AML-193 (cell line): Measurements from ENCODE around the gene PBX4.
"Not testable (repeated sequence)": the region's sequence is repeated elsewhere in the genome, so short reads cannot be mapped to it uniquely, and the experiment has no call there.

Source experiments
- DNase-seq, 2 experiments: peaks; one replicate each; lab custom pipeline; 2025; lab: John Stamatoyannopoulos, UW

PBX4 gene

DNA sequence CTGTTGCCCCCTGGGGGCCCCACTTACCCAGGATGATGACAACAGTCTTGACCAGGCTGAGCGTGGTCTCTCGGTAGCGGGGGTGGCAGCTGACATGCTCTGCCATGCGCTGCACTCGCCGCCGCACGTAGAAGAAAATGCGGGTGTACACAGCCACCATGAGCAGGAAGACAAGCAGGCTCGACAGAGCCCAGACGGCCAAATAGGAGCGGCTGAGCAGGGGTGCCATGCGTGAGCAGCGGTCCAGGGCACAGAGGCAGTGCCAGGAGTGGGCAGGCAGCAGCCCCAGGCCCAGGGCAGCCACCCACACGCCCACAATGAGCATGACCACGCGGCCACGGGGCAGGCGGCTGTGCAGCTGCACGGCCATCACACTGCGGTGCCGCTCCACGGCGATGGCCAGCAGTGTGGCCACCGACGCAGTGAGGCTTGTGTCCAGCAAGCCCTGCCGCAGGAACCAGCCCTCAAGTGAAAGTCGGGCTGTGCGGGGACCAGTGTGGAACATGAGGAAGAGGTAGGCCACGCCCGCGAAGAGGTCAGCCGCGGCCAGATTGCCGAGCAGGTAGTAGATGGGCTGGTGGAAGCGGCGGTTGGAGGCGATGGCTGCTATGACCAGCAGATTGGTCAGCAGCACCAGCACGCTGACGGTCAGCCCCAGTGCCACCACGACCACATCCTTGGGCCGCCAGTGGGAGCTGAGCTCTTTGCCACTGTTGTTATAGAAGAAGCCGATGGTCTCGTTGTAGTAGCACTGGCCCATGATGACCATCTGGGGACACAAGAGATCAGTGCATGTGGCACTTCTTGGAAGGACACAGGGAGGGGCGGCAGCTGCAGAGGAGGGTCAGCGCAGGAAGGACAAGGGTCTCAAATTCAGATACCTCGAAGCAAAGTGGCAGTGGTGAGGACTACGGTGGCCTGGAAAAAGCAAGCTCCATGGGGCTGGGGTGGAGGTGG, 8.3 kb upstream of the PBX4 start:
- no peak for DNase-seq

DNA sequence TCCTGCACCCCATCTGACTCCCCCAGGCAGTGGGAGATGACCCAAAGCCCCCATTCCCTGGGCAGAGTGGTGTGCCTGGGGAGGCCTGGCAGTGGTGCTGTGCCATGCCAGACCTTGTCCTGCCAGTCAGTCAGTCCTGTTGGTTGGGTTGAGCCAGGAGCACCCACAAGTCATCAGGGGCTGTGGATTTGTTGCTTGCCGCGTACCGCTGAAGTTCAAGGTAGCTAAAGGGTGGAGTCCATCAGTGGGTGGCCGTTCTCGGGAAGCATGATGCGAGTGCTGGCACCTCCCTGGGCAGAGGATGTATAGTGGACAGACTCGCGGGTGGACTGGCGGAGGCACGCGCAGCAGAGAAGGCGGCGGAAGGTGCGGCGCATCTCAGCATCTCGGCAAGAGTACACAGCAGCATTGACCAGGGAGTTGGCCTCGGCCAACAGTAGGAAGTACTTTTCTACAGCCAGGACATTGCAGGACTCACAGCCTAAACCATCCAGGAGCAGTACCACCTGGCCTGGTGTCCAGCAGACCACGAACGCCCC, 5.6 kb upstream of the PBX4 start:
- DNase-seq = no peak

DNA sequence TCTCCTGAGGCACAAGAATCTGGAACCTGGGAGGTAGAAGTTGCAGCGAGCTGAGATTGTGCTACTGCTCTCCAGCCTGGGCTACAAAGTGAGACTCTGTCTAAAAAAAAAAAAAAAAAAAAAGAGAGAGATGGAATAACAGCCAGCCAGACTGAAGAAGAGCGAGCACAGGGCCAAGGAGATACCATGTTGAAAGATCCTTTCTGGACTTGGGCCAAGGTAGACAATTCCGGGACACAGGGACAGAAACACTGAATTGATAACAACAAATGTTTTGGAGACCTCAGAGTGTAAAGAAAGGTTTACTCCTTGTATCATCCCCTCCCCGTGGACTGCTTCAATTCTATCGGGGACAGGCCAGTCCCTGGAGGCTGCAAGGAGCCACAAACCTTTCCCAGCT, 4.9 kb upstream of the PBX4 start:
- DNase-seq = no peak

DNA sequence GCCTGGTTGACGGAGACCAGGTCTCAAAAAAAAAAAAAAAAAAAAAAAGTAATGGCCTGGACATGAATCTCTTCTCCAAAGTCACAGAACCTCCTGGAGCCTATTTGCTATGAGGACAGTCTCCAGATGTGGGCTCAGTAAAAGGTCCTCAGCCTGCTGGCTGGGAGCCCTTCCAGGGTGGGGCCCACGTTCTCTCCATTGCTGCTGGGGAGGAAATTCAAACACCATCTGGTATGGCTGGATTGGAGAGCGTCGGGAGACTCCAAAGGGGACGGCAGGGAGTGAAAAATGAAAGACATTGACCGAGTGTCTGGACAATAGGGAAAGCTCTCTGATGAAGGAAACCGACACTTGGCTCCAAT, 1.3 kb upstream of the PBX4 start:
- DNase-seq = no peak

DNA sequence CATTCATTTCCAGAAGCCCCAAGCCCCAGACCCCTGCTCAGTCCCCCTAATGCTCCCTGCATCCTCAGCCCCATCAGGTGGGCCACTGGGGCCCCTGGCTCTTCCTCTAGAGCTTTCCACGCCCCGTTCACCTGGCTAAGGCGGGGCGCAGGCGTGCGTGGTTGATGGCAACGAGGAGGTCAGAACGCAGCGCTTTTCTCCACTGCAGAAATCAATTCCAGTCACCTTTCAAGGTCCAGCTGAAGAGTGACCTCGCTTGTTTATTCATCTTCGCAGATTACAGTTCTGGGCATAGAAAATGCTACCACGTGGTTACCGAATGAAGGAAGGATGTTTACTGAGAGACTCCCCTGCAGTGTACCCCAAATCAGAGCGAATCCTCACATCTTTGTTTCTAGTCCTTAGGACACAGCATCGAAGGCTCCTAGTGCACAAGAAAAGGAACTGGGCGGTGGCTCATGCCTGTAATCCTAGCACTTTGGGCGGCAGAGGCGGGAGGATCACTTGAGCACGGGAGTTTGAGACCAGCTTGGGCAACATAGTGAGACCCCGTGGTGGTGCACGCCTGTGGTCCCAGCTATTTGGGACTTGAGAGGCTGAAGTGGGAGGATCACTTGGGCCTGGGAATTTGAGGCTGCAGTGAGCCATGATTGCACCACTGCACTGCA, 828 bp upstream of the PBX4 start:
- DNase-seq = no peak

DNA sequence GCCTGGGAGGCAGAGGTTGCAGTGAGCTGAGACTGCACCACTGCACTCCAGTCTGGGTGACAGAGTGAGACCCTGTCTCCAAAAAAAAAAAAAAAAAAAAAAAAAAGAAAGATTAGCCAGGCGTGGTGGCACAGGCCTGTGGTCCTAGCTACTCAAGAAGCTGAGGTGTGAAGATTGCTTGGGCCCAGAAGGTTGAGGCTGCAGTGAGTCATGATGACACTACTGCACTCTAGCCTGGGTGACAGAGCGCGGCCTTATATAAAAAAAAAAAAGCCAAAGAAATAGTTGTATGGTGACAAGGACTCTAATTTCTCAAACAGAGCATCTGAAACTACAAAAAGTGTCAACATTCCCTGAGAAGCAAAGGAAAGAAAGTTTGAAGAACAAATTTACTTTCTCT, 3.4 kb downstream of the PBX4 start:
- no peak for DNase-seq

DNA sequence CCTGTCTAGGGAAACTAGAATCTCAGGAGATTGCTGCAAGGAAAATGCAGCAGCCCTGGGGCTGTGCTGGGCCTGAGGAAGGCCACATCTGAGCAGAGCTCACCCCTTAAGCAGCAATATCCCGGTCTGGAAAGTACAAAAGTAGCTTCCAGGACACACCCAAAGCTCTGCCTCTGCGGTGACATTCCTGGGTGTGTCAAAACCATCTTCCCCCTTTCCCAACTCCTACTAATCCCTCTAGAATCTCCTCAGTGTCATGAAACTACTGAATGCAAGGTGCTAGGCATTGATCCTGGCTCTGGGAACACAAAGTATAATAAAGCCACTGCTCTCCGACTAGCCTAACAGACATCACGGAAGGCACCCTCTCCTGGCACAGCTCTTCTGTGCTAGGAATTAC, 5.0 kb downstream of the PBX4 start:
- no peak for DNase-seq

DNA sequence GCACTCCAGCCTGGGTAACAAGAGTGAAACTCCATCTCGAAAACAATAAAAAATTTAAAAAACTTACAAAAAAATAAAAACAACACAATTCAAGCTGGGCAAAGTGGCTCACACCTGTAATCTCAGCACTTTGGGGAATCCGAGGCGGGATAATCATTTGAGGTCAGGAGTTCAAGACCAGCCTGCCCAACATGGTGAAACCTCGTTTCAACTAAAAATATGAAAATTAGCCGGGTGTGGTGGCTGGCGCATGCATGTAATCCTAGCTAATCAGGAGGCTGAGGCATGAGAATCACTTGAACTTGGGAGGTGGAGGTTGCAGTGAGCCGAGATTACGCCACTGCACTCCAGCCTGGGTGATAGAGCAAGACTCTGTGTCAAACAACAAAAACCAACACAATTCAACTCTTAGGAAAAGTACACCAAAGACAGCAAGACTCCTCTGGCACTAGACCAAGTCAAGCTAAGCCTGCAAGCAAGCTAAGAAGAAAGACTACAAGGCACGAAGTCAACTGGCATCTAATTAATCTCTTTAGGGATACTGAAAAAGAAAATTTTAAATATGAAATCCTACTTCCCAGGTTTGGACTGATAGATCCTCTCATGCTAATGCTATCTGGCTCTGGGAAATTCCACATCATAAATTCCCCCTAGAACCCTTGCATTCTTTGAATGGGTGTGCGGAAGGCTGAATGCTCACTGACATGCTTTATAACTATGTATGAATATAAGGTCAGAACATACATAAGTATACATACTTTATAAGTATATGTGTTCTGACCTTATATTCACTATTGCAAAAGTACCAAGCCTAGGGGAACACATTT, 7.9 kb downstream of the PBX4 start:
- DNase-seq = no peak

DNA sequence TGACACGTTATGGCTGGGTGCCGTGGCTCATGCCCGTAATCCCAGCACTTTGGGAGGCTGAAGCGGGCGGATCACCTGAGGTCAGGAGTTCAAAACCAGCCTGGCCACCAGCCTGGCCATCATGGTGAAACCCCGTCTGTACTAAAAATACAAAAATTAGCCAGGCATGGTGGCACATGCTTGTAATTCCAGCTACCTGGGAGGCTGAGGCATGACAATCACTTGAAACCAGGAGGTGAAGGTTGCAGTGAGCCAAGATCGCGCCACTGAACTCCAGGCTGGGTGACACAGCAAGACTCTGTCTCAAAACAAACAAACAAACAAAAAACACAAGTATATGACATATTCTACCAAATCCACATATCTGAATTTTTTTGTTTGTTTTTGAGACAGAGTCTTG, 11.8 kb downstream of the PBX4 start:
- DNase-seq = not testable (repeated sequence)

DNA sequence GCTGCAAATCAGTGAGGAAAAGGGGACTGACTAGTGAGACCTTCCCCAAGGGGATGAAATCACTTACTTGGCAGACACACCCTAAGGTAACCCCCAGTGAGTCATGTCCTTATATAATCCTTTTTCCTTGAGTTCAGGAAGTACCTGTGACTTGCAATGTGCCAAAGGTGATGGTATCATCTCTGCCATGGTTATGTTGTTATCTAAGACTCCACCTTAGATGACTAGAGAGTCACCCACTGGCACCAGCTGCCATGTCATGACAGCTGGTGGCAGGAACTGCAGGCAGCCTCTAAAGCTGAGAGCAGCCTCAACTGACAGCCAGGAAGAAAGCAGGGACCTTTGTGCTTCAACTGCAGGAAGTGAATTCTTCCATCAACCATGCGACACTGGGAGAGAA, 12.5 kb downstream of the PBX4 start:
- DNase-seq = no peak

DNA sequence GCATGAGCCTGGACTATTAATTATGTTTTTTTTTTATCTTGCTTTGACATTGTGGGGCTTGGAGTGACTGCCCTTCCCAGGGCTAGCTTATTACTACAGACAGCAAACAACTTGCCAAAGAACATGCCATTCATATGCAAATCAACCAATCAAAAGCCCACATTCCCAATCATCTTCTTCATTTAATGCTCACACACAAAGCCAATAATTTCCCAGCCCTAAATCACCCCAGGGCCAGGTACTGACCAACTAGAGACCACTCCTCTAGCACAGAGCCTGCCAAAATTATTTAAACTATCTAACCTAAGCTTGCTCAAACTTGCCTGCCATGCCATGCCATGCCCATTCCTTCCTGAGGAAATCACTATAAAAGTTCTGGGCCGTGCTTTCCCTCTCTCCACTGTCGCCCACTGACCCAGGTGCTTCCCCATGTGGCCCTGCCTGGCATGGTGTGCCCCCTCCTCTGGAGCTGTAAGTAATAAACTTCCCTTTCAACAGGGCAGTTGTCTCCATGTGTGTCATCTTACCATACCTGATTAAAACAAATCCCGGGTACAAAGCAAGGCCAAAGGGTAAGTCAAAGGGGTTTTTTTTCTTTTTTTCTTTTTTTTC, 15.7 kb downstream of the PBX4 start:
- no peak for DNase-seq

DNA sequence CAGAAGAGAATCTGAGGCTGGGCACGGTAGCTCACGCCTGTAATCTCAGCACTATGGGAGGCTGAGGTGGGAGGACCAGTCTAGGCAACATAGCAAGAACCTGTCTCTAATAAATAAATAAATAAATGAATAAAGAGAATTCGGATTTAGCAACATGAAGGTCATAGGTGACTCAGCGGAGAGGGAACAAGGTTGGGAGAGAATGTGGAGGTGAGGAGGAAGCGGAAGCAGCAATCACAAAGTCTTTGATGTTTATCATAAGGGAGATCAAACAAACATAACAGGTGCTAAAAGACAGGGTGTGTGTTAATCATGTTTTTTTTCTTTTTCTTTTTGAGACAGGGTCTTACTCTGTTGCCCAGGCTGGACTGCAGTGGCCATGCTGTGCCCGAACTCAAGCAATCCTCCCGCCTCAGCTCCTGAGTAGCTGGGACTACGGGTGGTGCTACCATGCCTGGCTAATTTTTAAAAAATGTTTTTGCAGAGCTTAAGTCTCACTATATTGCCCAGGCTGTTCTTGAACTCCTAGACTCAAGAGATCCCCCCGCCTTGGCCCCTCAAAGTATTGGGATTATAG, 16.3 kb downstream of the PBX4 start:
- no peak for DNase-seq

DNA sequence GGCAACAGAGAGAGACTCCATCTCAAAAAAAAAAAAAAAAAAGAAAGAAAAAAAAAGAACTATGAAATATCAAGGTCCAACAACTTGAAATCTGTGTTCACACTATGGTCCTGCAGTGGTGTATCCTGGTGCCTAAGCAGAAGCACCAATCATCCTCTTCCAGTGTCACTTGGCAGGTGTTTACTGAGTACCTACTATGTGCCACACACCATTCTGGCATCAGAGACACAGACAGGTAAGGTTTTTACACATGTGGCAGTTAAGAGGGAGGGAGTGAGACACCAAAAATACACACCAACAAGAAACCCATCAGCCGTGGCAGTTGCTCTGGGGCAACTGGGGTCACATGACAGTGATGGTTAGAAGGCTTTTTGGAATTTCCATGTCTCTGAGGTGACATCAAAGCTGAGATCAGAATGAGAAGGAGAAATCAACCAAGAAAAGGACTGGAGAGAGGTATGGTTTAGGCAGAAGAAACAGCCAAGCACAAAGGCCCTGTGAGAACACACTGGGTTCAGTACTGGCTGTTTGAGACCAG, 17.6 kb downstream of the PBX4 start:
- no peak for DNase-seq

DNA sequence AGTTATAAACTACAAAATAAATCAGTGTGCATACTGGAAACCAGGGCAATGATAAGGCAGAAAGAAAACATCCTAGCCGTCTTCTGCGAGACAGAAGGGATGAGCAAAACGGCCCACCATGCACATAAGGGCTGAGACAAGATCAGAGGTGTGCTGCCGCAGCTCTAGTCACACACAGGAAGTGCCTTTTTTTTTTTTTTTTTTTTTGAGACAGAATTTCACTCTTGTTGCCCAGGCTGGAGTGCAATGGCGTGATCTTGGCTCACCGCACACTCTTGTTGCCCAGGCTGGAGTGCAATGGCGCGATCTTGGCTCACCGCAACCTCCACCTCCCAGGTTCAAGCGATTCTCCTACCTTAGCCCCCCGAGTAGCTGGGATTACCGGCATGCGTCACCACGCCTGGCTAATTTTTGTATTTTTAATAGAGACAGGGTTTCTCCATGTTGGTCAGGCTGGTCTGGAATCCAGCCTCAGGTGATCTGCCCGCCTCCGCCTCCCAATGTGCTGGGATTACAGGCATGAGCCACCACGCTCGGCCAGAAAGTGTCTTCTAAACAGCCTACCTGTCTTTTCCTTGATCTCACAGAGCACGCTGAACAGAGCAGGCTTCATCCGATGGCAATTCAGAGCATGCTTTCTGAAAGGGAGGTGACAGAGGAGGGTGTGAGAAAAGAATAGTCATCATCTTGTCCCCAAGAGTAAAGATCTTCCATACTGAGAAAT, 19.6 kb downstream of the PBX4 start:
- not testable (repeated sequence) for DNase-seq

DNA sequence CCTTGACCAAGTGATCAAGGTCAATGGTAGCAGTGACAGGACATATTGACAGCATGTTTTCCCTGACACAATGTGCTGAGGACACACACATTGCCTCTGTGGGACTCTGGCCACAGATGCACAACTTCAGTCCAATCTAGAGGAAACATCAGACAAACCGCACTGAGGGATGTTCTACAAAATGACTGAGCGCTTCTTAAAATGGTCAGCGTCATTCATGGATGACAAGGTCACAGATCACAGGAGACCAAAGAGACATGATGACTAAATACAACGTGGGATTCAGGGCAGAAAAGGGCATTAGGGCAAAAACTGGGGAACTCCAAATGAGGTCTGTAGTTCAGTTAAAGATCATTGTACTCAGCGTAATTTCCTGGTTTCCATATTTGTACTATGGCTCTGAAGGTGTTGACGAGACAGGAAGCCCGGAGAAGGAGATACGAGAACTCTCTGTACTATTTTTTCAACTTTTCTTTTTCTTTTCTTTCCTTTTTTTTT, 20.6 kb downstream of the PBX4 start:
- DNase-seq = no peak

DNA sequence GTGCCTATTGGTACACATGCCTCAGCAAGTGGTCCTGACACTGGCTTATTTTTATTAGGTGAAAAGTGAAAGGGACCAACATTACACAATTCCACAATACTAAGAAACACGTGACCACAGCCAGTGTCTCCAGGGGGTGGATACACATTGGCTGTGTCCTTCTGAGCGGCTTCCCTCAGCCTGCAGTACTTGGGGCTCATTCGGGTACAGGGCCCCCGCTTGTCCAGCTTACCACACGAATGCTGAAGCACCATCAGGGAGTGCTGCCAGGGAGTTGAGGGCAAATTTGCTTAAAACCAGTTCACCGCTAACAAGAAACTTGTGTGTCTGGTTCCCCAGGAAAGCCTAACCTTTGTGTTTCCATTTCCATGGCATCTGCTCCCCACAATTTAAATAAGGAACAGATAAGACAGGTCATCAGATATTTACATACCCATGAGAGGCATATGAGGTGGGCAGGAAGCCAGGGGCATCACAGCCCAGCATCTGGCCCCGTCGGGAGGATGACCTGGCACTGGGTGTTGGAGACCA, 23.3 kb downstream of the PBX4 start:
- peak in 1 of 2 experiments; percentile 20 for DNase-seq

DNA sequence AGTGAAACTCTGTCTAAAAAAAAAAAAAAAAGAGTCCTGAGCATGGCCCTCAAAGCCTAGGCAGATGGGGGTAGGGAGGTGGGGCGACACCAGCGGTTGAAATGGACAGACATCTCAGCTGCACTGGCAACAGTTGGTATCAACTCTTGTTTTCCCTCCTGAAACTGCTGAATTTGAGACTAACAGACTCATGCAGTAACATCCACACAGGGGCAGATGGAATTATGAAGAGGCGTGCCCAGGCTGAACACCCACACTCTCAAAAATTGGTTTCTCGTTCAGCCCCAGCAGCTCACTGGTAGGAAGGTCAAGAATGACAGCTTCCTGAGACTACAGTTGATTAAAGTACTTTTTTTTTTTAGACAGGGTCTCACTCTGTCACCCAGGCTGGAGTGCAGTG, 24.1 kb downstream of the PBX4 start:
- DNase-seq = no peak

DNA sequence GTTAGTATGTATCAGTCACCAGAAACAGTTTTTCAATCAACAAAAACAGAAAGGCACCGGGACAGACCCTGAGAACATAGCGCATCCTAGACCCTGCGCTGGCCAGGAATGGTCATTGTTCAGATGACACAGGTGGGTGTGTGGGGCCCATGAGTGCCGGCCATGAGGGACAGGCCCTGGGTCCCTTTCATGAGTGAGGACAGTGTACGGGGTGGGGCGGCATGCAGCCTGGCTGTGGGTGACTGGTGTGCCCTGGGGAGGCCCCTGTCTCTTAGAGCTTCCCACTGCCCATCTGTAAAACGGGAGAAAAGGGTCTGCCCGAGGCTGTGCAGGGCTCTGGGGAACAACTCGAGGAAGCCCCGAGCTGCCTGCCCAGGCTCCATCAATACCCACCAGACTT, 25.8 kb downstream of the PBX4 start:
- DNase-seq = no peak

DNA sequence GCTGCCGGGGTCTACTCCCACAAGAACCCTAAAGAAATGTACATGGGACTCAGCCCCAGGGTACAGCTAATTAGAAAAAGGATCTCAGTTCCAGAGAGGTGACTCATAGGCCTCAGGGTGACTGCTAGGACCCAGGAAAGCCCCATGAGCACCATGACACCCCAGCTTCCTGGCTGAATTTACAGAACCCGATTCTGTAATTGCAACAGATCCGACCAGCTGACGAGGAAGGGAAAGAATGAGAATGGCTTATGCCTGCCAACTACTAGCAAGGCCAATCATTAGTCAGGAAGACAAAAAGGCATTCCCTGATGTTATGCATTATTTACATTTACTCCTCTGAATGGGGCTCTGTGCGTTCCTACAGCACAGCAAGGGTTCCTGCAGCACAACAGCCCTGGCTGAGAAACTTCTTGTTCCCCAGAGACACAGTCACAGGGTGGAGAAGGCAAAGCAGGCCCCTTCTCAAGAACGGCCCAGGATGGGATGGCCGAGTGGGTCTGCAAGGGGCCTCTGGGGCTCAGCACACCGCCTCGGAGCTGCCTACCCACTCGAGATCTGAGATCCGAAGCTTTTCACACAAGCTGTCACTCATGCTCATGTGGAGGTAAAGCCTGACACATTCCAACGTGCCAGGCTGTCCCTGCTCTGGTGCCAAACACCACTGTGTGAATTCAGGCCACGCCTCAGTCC, 27.2 kb downstream of the PBX4 start:
- DNase-seq = peak; percentile 82 to 85

DNA sequence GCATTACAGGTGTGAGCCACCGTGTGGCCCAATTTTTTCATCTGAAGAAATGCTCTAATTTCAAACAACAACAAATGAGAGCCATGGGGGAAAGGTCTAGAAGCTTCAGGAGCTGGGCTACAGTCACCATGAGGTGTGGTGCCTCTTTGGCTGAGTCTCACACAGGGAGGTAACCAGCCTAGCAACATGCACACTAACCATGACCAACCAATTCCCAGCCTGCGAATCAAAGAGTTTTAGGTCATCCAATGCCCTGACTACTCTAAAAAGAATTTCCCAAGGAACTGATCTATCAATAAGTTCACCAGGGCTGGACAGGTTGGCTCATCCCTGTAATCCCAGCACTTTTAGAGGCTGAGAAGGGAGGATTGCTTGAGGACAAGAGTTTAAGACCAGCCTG, 29.9 kb downstream of the PBX4 start:
- DNase-seq = no peak
